Psoas muscle (tissue), 8 donors: ENCODE data around the gene PPP6R3. TPM values are rescaled to one million over a fixed set of nuclear protein-coding genes. Genes with fewer than 3 reads are reported as not detected.

Experiments
- ATAC-seq, 4 donors: fragments of 200-7000 bp; cut with Tn5 transposase; one replicate each; pipeline ENCODE4 v1.9.1; 2020; ENCODE audit warnings: moderate library complexity in 3 of 4, mild to moderate bottlenecking in 2 of 4
- DNase-seq, 2 donors: peaks; one replicate each; pipeline ENCODE4 v3.0.0-alpha.2; 2020
- H3K27ac ChIP-seq: fragments of 200-600 bp; one replicate; pipeline ENCODE4 v1.8.0; 2022
- H3K27me3 ChIP-seq, 3 donors: fragments of 200-600 bp in 1 of 3; one replicate each; pipeline versions ENCODE4 v1.6.1 to v1.8.0; 2013 to 2022; ENCODE audit warnings: low read length in 2 of 3, mild to moderate bottlenecking in 2 of 3, moderate library complexity in 1 of 3; ENCODE audit not compliant: insufficient read depth in 3 of 3
- H3K36me3 ChIP-seq, 2 donors: fragments of 200-600 bp in 1 of 2; one replicate each; pipeline versions ENCODE4 v1.6.1 to v1.8.0; 2013 to 2022; ENCODE audit warnings: low read depth in 1 of 2, mild to moderate bottlenecking in 1 of 2, moderate library complexity in 1 of 2; ENCODE audit not compliant: insufficient read depth in 1 of 2
- H3K4me1 ChIP-seq: fragments of 200-600 bp; one replicate; pipeline ENCODE4 v1.8.0; 2022
- H3K4me3 ChIP-seq: fragments of 200-600 bp; one replicate; pipeline ENCODE4 v1.8.0; 2022; ENCODE audit warnings: mild to moderate bottlenecking
- H3K9me3 ChIP-seq: fragments of 200-600 bp; one replicate; pipeline ENCODE4 v1.8.0; 2022
- CTCF ChIP-seq: fragments of 200-600 bp; IDR thresholded peaks from one replicate; pipeline ENCODE4 v1.8.0; 2022; ENCODE audit warnings: antibody characterized with exemption
- WGBS, 3 donors: extraction: QIAGEN DNeasy Blood & Tissue Kit; methylation state at CpG; one replicate each; pipeline versions ENCODE4 v1.1.6 to v1.1.7; 2013; 5-methylcytosine and 5-hydroxymethylcytosine counted together
- intact Hi-C, 2 donors: fragments of 100-400 bp; cut with DNase I; formaldehyde crosslinking; loops; one replicate each; pipeline versions ENCODE4 v1.11.0 to v1.14.2; 2022
- polyA plus RNA-seq, 3 donors: library from polyadenylated mRNA; stranded (reverse); fragments of 200-250 nt; gene quantifications; one replicate each; pipeline ENCODE4 v1.2.3, GENCODE V29; 2013
- total RNA-seq, 4 donors: library from RNA; stranded (reverse); fragmentation: NEBNext Ultra II Directional in 2 of 4; extraction: Animal tissue kit (Norgen Biotek cat#: 25700) in 2 of 4; gene quantifications; one replicate each; pipeline versions ENCODE4 v1.2.1 to v1.2.4, GENCODE V29; 2021 to 2023
- donor health status: healthy with polysubstance abuse.
- donor health status: DM: no; HTN: no; CAD: no; lungs with moderate emphysema.
- donor health status: Bipolar disorder and iron deficiency.
- donor health status: healthy.
- donor health status: DM: yes; HTN: yes; CAD: no.
- donor health status: DM: no; HTN: no; CAD: no.
- donor health status: DM: no; HTN: no; CAD: no.
- donor health status: DM: yes; HTN: yes; CAD: no.

The PPP6R3 gene
- total and polyA plus RNA-seq, 7 donors = 19.7 to 102 (median 58.8) TPM

DNA sequence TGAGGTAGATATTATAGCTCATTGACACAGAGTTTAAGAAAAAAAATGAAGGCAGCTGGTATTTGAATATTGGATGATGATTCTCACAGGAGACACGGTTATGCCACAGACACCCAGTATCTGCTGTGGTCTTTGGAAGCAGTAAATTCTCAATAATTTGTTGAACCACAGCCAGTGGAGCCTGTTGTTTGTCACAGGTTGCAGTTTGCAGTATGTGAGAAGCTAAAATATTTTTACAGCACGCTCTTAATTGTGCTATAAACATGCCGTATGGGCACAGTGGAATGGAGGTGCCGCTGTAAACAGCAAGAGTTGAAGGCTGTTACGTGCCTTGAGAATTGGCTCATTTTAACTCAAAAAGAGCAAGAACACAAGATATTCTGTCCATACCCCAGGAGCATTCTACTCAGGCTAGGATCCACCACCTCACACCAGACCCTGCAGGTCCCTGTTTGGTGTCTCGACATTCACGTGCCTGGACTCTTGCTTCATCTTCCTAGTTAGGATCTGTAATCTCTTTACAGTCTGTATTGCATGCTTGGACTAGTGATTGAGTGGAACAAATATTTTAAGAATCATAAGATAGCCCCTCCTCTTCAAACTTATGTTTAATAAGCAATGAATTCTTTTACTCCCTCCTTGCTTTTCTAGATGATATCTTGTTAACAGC is 129.1 kb downstream of the PPP6R3 start:
- Histone ChIP-seq H3K4me1 (peaks cover 10% of the 10 kb centered on the region), H3K27me3 (no peaks in the 10 kb centered on the region), H3K4me3 (no peak overlapping the region), H3K36me3 (peaks cover 4 to 94% of the 10 kb centered on the region in 2 donors), H3K9me3 (no peaks in the 10 kb centered on the region), H3K27ac (peak overlapping the region; percentile 34)
- intact Hi-C loops = no loop called here
- DNase-seq (no peak), ATAC-seq (peak in 1 of 4 donors; percentile 25)
- TF ChIP-seq CTCF = no peak
- 80 to 85% (median 81%) methylated on average over 7 of the region's 7 CpGs for WGBS, 3 donors

DNA sequence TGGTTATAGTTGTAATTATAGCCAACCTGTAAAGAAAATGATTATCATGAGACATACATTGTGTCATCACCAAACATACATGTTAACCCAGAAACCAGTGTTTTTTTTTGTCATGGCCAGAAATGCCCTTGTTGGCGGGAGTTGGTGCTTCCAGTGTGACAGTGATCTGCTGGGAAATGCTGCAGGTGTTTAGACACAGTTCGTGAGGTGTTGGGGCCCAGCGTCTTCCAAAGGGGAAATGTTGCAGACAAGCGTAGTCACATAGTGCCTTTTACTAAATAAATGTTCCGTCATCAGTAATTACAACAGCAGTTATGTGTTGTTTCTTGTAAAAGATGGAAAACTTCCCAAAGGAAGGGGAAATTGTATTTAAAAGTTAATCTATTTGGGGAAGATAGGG is 131.2 kb downstream of the PPP6R3 start:
- intact Hi-C loops = no loop called here
- Histone ChIP-seq H3K4me1 (no peaks in the 10 kb centered on the region), H3K27ac (no peak overlapping the region), H3K36me3 (peaks cover 4 to 92% of the 10 kb centered on the region in 2 donors), H3K4me3 (no peak overlapping the region), H3K27me3 (no peaks in the 10 kb centered on the region), H3K9me3 (no peaks in the 10 kb centered on the region)
- DNase-seq = no peak
- ATAC-seq = no peak
- 92 to 98% (median 95%) methylated on average over 5 of the region's 5 CpGs for WGBS, 3 donors
- TF ChIP-seq CTCF = no peak

DNA sequence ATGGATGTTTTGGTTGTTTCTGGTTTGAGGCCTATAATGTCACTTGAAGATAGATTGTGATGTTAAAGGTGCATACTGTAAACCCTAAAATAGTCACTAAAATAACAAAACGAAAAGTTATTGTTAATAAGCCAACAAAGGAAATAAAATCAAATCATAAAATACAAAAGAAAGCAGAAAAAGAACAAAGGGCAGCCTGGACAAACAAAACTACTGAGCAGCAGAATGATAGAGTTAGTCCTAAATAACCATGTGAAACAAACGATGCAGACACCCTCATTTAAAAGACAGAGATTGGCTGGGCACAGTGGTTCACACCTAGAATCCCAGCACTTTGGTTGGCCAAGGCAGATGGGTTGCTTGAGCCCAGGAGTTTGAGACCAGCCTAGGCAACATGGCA is 132.9 kb downstream of the PPP6R3 start:
- TF ChIP-seq CTCF = no peak
- no peaks in the 10 kb centered on the region for H3K9me3 ChIP-seq
- no peak overlapping the region for H3K4me3 ChIP-seq
- ATAC-seq (no peak), DNase-seq (no peak)
- no peaks in the 10 kb centered on the region for H3K27me3 ChIP-seq
- H3K4me1 ChIP-seq = no peaks in the 10 kb centered on the region
- peaks cover 4 to 95% of the 10 kb centered on the region in 2 donors for H3K36me3 ChIP-seq
- H3K27ac ChIP-seq = no peak overlapping the region
- intact Hi-C loops = no loop called here
- 70 to 83% (median 74%) methylated on average over 2 of the region's 2 CpGs for WGBS, 3 donors

DNA sequence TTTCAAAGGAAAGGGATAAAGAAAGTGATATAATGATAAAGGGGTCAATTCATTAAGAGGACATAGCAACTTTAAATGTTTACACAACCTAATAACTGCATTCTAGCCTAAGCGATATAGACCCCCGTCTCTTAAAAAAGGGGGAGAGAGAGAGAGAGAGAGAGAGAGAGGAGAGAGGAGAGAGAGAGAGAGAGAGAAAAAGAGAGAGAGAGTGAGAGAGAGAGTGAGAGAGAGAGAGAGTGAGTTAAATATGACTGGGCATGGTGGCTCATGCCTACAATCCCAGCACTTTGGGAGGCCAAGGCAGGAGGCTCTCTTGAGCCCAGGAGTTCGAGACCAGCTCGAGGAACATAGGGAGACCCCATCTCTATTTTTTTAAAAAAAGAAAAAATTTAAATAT is 133.6 kb downstream of the PPP6R3 start:
- Histone ChIP-seq H3K4me1 (no peaks in the 10 kb centered on the region), H3K36me3 (peaks cover 4 to 95% of the 10 kb centered on the region in 2 donors), H3K27me3 (no peaks in the 10 kb centered on the region), H3K9me3 (no peaks in the 10 kb centered on the region), H3K27ac (no peak overlapping the region), H3K4me3 (no peak overlapping the region)
- intact Hi-C loops = no loop called here
- WGBS, 3 donors = 94 to 98% (median 94%) methylated on average over 4 of the region's 4 CpGs
- TF ChIP-seq CTCF = no peak
- ATAC-seq (no peak), DNase-seq (no peak)

- intact Hi-C loops = no loop called here
- no peak overlapping the region for H3K27ac ChIP-seq
- ATAC-seq (peak in 1 of 4 donors; percentile 23), DNase-seq (no peak)
- peaks cover 7 to 97% of the 10 kb centered on the region in 2 donors for H3K36me3 ChIP-seq
- no peak overlapping the region for H3K4me3 ChIP-seq
- no peaks in the 10 kb centered on the region for H3K27me3 ChIP-seq
- H3K4me1 ChIP-seq = no peaks in the 10 kb centered on the region
- H3K9me3 ChIP-seq = no peaks in the 10 kb centered on the region
- 66 to 80% (median 75%) methylated on average over 4 of the region's 4 CpGs for WGBS, 3 donors
- TF ChIP-seq CTCF = no peak
These were observed 135.7 kb downstream of the PPP6R3 start for GRCh38 chr11:68596231-68596630.
